Hepatocyte (in vitro differentiated cells): ENCODE results near the gene AGAP6.
"Not testable (repeated sequence)": the region's sequence is repeated elsewhere in the genome, so short reads cannot be mapped to it uniquely, and the experiment has no call there.

Experiments
- EZH2 ChIP-seq: fragments of 200-600 bp; sonication (generic); IDR thresholded peaks from 2 replicates; pipeline ENCODE4 v1.6.1; 2016; ENCODE audit warnings: antibody characterized with exemption, mild to moderate bottlenecking, borderline replicate concordance
- TF ChIP-seq, protein P1 (sequence below): fragments of 200-600 bp; sonication (generic); IDR thresholded peaks from 2 replicates; pipeline ENCODE4 v1.5.1; 2016; ENCODE audit warnings: antibody characterized with exemption, mild to moderate bottlenecking; ENCODE audit not compliant: poor library complexity

DNA sequence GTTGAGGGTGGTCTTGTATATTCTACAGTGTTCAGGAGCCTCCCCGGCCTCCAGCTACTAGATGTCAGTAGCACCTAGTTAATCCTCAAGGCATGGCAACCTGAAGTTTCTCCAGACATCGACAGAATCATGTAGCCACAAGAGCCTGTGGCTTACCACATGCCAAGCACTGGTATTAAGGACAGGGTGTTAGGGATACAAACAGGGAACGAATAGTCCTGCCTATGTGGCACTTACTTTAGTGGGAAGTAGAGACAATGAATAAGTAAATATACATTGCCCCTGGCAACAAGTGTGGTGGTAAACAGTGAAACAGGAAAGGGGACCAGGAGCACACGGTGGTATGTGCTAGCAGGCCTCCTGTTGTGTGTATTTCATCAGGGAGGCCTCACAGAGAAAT is 47.1 kb downstream of the AGAP6 start:
- TF ChIP-seq, protein P1, sequence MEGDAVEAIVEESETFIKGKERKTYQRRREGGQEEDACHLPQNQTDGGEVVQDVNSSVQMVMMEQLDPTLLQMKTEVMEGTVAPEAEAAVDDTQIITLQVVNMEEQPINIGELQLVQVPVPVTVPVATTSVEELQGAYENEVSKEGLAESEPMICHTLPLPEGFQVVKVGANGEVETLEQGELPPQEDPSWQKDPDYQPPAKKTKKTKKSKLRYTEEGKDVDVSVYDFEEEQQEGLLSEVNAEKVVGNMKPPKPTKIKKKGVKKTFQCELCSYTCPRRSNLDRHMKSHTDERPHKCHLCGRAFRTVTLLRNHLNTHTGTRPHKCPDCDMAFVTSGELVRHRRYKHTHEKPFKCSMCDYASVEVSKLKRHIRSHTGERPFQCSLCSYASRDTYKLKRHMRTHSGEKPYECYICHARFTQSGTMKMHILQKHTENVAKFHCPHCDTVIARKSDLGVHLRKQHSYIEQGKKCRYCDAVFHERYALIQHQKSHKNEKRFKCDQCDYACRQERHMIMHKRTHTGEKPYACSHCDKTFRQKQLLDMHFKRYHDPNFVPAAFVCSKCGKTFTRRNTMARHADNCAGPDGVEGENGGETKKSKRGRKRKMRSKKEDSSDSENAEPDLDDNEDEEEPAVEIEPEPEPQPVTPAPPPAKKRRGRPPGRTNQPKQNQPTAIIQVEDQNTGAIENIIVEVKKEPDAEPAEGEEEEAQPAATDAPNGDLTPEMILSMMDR, result not testable (repeated sequence)
- TF ChIP-seq EZH2, result not testable (repeated sequence)
